IMR-90 (cell line): ENCODE data around the gene HELZ. TPM values are rescaled to one million over a fixed set of nuclear protein-coding genes. Genes with fewer than 3 reads are reported as not detected.

ENCODE experiments used
- ATAC-seq: fragments of 200-7000 bp; cut with Tn5 transposase; 2 replicates; pipeline ENCODE4 v1.9.1; 2020; ENCODE audit warnings: low read depth, mild to moderate bottlenecking, moderate library complexity
- BruUV-seq: library from RNA; stranded (reverse); fragments of 400-500 nt; replicated peaks from 2 replicates; lab custom pipeline; 2021; lab: Mats Ljungman, UMichigan
- CTCF ChIA-PET: fragments of 300-600 bp; formaldehyde crosslinking; extraction: SDS; loops from one replicate; lab custom pipeline; 2021; ENCODE audit warnings: antibody characterized with exemption; lab: Yijun Ruan, JAX
- POLR2A ChIA-PET: fragments of 300-600 bp; sonication (Branson Sonifier 250); formaldehyde crosslinking; loops from one replicate; lab custom pipeline; 2022; ENCODE audit warnings: antibody characterized with exemption; ENCODE audit not compliant: unreplicated experiment; lab: Charles Lee
- DNase-seq: peaks from one replicate; pipeline ENCODE4 v3.0.0; 2013
- H2AFZ ChIP-seq: replicated peaks from 2 replicates; pipeline ENCODE3; 2013; ENCODE audit warnings: low read length, mild to moderate bottlenecking; ENCODE audit not compliant: poor library complexity
- H2AK5ac ChIP-seq: 2 replicates; pipeline ENCODE4 v1.6.1; 2013; ENCODE audit warnings: low read depth, low read length, inconsistent platforms
- H2AK9ac ChIP-seq: replicated peaks from 2 replicates; pipeline ENCODE3; 2013; ENCODE audit warnings: mild to moderate bottlenecking, low read depth, low read length, moderate library complexity; ENCODE audit not compliant: poor library complexity
- H2BK120ac ChIP-seq: 2 replicates; pipeline ENCODE4 v1.6.1; 2013; ENCODE audit warnings: low read depth, low read length, inconsistent platforms
- H2BK15ac ChIP-seq: 3 replicates; pipeline ENCODE4 v1.6.1; 2013; ENCODE audit warnings: low read depth, low read length, inconsistent platforms
- H2BK20ac ChIP-seq: 2 replicates; pipeline ENCODE4 v1.6.1; 2013; ENCODE audit warnings: low read depth, mild to moderate bottlenecking, inconsistent platforms, low read length, moderate library complexity
- H2BK5ac ChIP-seq: 2 replicates; pipeline ENCODE4 v1.6.1; 2013; ENCODE audit warnings: mild to moderate bottlenecking, low read depth, low read length, inconsistent platforms; ENCODE audit not compliant: poor library complexity, severe bottlenecking
- H3K14ac ChIP-seq: replicated peaks from 2 replicates; pipeline ENCODE4 v1.6.1; 2013; ENCODE audit warnings: low read depth, low read length, inconsistent platforms
- H3K18ac ChIP-seq: 2 replicates; pipeline ENCODE4 v1.6.1; 2013; ENCODE audit warnings: low read depth, low read length, control low read depth
- H3K23ac ChIP-seq: 2 replicates; pipeline ENCODE4 v1.6.1; 2013; ENCODE audit warnings: low read depth, low read length, inconsistent platforms
- H3K27ac ChIP-seq: 2 replicates; pipeline ENCODE4 v1.5.1; 2013; ENCODE audit warnings: mild to moderate bottlenecking, control low read depth, low read length; ENCODE audit not compliant: insufficient read depth
- H3K27me3 ChIP-seq: 2 replicates; pipeline ENCODE4 v1.6.1; 2013; ENCODE audit warnings: low read length; ENCODE audit not compliant: control insufficient read depth, insufficient read depth
- H3K36me3 ChIP-seq: 2 replicates; pipeline ENCODE4 v1.6.1; 2013; ENCODE audit warnings: low read length, mixed read lengths; ENCODE audit not compliant: control insufficient read depth, insufficient read depth
- H3K4ac ChIP-seq: 2 replicates; pipeline ENCODE4 v1.6.1; 2013; ENCODE audit warnings: low read depth, low read length, inconsistent platforms
- H3K4me1 ChIP-seq: 2 replicates; pipeline ENCODE4 v1.6.1; 2013; ENCODE audit warnings: low read length, mixed read lengths; ENCODE audit not compliant: control insufficient read depth, insufficient read depth
- H3K4me2 ChIP-seq: 2 replicates; pipeline ENCODE4 v1.6.1; 2013; ENCODE audit warnings: low read depth, mild to moderate bottlenecking, control low read depth, low read length, moderate library complexity
- H3K4me3 ChIP-seq: 2 replicates; pipeline ENCODE4 v1.5.1; 2013; ENCODE audit warnings: low read depth, mild to moderate bottlenecking, control low read depth, low read length, moderate library complexity; ENCODE audit not compliant: insufficient read depth
- H3K56ac ChIP-seq: 2 replicates; pipeline ENCODE4 v1.6.1; 2013; ENCODE audit warnings: low read length, inconsistent platforms; ENCODE audit not compliant: insufficient read depth; ENCODE audit errors: extremely low read depth
- H3K79me1 ChIP-seq, 2 experiments: 2 replicates each; pipeline ENCODE4 v1.6.1; 2013; ENCODE audit warnings: low read length in 2 of 2, inconsistent platforms in 1 of 2, low read depth in 1 of 2
- H3K9ac ChIP-seq: 2 replicates; pipeline ENCODE4 v1.6.1; 2013; ENCODE audit warnings: low read depth, low read length, control low read depth
- H3K9me1 ChIP-seq: 2 replicates; pipeline ENCODE4 v1.6.1; 2013; ENCODE audit warnings: low read length, inconsistent platforms; ENCODE audit not compliant: insufficient read depth
- H3K9me3 ChIP-seq: 2 replicates; pipeline ENCODE4 v1.6.1; 2013; ENCODE audit warnings: low read length; ENCODE audit not compliant: control insufficient read depth, insufficient read depth
- H4K20me1 ChIP-seq: 2 replicates; pipeline ENCODE4 v1.6.1; 2013; ENCODE audit warnings: low read length, inconsistent platforms; ENCODE audit not compliant: insufficient read depth
- H4K5ac ChIP-seq: 2 replicates; pipeline ENCODE4 v1.6.1; 2013; ENCODE audit warnings: mild to moderate bottlenecking, low read depth, low read length, control low read depth
- H4K8ac ChIP-seq, 2 experiments: 2 replicates each; pipeline ENCODE4 v1.6.1; 2013; ENCODE audit warnings: low read depth in 2 of 2, low read length in 2 of 2, control low read depth in 1 of 2, inconsistent platforms in 1 of 2
- H4K91ac ChIP-seq: 2 replicates; pipeline ENCODE4 v1.6.1; 2013; ENCODE audit warnings: low read depth, low read length, inconsistent platforms; ENCODE audit not compliant: insufficient read depth
- NFE2L2 ChIP-seq: fragments of 150-350 bp; IDR thresholded peaks from 2 replicates; pipeline ENCODE4 v1.6.1; 2016; ENCODE audit warnings: low read depth, mild to moderate bottlenecking, low read length
- SMC3 ChIP-seq: fragments of 150-350 bp; IDR thresholded peaks from 2 replicates; pipeline ENCODE4 v1.6.1; 2016; ENCODE audit warnings: low read depth, mild to moderate bottlenecking, antibody characterized with exemption, low read length, moderate library complexity
- WGBS, 2 experiments: methylation state at CpG; one replicate each; pipeline versions ENCODE4 v1.1.5 to v1.1.7; 2013; ENCODE audit warnings: missing lambda C conversion rate in 2 of 2; ENCODE audit not compliant: insufficient read length in 1 of 2; ENCODE audit errors: extremely low coverage in 2 of 2; 5-methylcytosine and 5-hydroxymethylcytosine counted together
- dilution Hi-C: fragments of 300-500 bp; cut with HindIII; formaldehyde crosslinking; loops from one replicate; pipeline ENCODE4 v1.14.3; 2018; ENCODE audit warnings: low sequenced_read_pairs; ENCODE audit not compliant: unreplicated experiment
- in situ Hi-C: fragments of 300-500 bp; cut with MboI; formaldehyde crosslinking; loops from 3 replicates; pipeline ENCODE4 v1.14.3; 2019; ENCODE audit warnings: low sequenced_read_pairs, inconsistent platforms, mixed read lengths
- intact Hi-C: fragments of 100-400 bp; cut with micrococcal nuclease; formaldehyde crosslinking; loops from 2 replicates; pipeline ENCODE4 v1.10.0; 2022
- polyA plus RNA-seq, 3 experiments: library from polyadenylated mRNA; depleted of rRNA; stranded (reverse); fragments of >200 nt; gene quantifications; 2 replicates each; pipeline ENCODE4 v1.2.3, GENCODE V29; 2012; ENCODE audit warnings: low replicate concordance in 1 of 3
- total RNA-seq: library from RNA; depleted of rRNA; stranded (reverse); fragments of >200 nt; gene quantifications from 2 replicates; pipeline ENCODE4 v1.2.3, GENCODE V29; 2012

Gene HELZ
- total and polyA plus RNA-seq, 2 of the 4 experiments (the other 2 are of a cell fraction) = 8.0 to 60.6 TPM

GRCh38 chr17:67058036-67058435 lies 187.0 kb downstream of the HELZ start:
- Histone ChIP-seq H3K79me1 (no peaks in the 10 kb centered on the region), H3K23ac (no peak overlapping the region), H2AK5ac (no peak overlapping the region), H3K27me3 (peaks cover 4% of the 10 kb centered on the region; the same call in 1 of the 2 replicates), H2BK5ac (no peak overlapping the region), H3K4me2 (no peak overlapping the region), H4K5ac (no peak overlapping the region), H4K20me1 (0 out of 2 replicates have a peak, but pooled peaks cover 4% of the 10 kb centered on the region), H2BK15ac (no peak overlapping the region), H2AK9ac (no peak overlapping the region), H2BK120ac (no peak overlapping the region), H3K27ac (no peak overlapping the region), H2AFZ (no peak overlapping the region), H3K9ac (no peak overlapping the region), H3K9me3 (no peaks in the 10 kb centered on the region), H3K4me3 (no peak overlapping the region), H3K14ac (no peak overlapping the region), H3K36me3 (no peaks in the 10 kb centered on the region), H3K18ac (no peak overlapping the region), H2BK20ac (no peak overlapping the region), H3K9me1 (peaks cover 5% of the 10 kb centered on the region), H4K8ac (no peak overlapping the region), H3K56ac (no peak overlapping the region), H3K4me1 (peaks cover 1% of the 10 kb centered on the region; the same call in 1 of the 2 replicates), H3K4ac (no peak overlapping the region), H4K91ac (no peak overlapping the region)
- intact Hi-C loops = no loop called here
- DNase-seq (no peak), ATAC-seq (no peak)
- no CpG with 5 or more reads among the region's 8 CpGs for WGBS, 2 experiments
- CTCF ChIA-PET = no interaction called here
- POLR2A ChIA-PET = no interaction called here
- no TSS peak for BruUV-seq
- no peak for TF ChIP-seq NFE2L2
- TF ChIP-seq SMC3 = no peak
- in situ Hi-C loops = no loop called here
- dilution Hi-C loops = no loop called here
